ENCODE measurements around the gene PLCG2. TPM values are rescaled to one million over a fixed set of nuclear protein-coding genes. Genes with fewer than 3 reads are reported as not detected.
"Not testable (repeated sequence)": the region's sequence is repeated elsewhere in the genome, so short reads cannot be mapped to it uniquely, and the experiment has no call there.

PLCG2 gene
- total RNA-seq, 1 experiment from 2014 or later, result 42.4 TPM

DNA sequence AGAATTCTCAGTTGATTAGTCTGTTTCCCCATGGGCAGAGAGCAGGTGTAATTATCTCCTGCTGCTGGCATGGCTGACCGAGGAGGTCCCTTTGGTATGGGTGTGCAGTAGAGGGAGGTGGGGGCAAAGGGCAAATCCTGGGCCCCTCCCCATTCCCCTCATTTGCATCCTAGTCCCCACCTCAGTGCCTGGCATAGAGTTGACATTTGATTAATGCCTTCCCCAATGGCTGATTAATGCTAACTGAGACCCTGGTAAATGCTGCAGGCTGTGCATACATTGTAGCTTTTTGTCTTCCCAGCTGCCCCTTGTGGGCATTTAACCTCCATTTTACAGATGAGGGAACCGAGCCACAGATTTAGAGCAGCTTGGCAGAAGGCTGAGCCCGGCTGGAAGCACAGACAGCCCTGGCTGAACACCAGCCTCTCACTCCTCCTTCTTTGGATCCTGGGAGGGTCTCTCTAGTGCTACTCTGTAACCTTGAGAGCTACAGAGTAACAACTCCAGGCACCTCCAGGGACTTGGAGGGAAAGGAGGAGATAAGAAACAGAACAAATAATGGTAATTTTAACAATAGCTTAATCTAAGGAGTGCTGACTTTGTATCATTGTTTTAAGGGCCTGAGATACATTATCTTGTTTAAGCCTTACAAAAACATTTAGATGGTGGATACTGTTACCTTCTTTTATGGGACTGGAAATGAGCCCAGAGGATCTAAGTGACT is 5.1 kb downstream of the PLCG2 start:
- in situ Hi-C loops (cut with HindIII; ENCODE audit: low sequenced_read_pairs), result no loop called here
- no peak for DNase-seq (ENCODE audit: low spot score)

- no peak for DNase-seq (ENCODE audit: low spot score)
- in situ Hi-C loops (cut with HindIII; ENCODE audit: low sequenced_read_pairs), result no loop called here
Observed at GRCh38 chr16:81785138-81785924, 6.2 kb downstream of the PLCG2 start.

DNA sequence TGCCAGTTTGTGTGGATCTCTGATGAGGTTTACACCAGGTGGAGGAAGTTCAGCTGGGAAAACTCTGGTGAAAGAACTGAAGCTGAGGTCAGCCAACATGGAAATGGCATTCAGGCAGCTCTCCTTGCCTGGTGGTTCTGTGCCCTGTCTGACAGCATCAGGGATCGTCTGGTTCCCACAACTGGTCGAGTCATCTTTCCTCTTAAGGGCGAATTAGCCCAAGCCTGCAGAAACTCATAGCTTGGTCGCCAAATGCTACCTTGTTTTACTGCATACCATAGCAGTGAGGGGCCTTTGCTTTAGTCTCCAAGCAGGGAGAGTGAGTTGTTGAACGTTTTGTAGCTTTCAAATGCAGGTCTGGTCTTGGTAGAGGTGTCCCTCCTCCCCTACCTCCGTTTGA is 7.2 kb downstream of the PLCG2 start:
- no peak for DNase-seq (ENCODE audit: low spot score)
- in situ Hi-C loops (cut with HindIII; ENCODE audit: low sequenced_read_pairs), result no loop called here

GRCh38 chr16:81786868-81787267 is 7.8 kb downstream of the PLCG2 start:
- in situ Hi-C loops (cut with HindIII; ENCODE audit: low sequenced_read_pairs), result no loop called here
- DNase-seq (ENCODE audit: low spot score), result no peak

GRCh38 chr16:81787659-81788058 is 8.6 kb downstream of the PLCG2 start:
- DNase-seq (ENCODE audit: low spot score), result no peak
- in situ Hi-C loops (cut with HindIII; ENCODE audit: low sequenced_read_pairs), result no loop called here

DNA sequence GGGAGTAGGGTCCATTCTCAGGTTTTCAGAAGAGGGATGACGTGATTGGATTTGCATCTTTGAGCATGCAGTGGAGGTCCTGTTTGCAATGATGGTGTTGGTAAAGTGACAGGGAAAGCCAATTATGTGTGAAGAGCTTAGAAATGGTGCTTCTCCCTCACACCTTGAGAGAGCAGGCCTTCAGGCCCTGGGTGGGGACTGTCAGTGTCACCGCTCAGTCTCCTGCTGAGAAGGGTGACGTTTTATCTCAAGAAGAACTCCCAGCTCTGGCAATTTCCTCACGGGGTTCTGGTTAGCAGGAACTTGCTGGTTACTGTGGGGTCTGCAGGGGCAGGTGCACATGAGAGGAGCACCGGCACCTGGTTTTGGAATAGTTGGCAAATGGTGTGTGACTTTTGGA is 11.2 kb downstream of the PLCG2 start:
- in situ Hi-C loops (cut with HindIII; ENCODE audit: low sequenced_read_pairs), result no loop called here
- DNase-seq (ENCODE audit: low spot score), result no peak

DNA sequence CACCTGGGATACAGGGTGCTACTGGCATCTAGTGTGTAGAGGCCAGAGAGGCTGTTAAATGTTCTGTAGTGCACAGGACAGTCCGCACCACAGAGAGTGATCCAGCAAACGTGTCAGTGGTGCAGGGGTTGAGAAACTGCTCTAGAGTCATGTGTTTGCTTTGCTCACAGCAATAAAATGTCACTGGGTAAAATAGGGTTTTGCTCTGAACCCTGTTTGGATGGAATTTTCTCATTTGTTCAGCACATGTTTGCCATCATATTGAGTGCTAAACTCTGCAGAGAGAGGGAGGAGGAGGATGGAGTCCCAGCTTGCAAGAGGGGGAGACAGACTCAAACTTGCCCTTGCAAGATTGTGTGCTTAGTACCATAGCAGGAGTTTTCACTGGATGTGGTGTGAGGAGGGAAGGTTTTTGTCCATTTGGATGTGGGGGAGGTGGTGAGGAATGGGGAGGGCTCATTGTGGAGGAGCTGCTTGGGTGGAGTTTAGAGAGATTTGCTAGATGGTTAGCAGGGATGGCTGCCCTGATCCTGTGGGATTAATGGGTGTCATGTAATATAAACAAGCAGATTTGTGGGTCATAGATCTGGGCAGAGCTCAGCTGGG is 11.8 kb downstream of the PLCG2 start:
- in situ Hi-C loops (cut with HindIII; ENCODE audit: low sequenced_read_pairs), result no loop called here
- DNase-seq (ENCODE audit: low spot score), result no peak

DNA sequence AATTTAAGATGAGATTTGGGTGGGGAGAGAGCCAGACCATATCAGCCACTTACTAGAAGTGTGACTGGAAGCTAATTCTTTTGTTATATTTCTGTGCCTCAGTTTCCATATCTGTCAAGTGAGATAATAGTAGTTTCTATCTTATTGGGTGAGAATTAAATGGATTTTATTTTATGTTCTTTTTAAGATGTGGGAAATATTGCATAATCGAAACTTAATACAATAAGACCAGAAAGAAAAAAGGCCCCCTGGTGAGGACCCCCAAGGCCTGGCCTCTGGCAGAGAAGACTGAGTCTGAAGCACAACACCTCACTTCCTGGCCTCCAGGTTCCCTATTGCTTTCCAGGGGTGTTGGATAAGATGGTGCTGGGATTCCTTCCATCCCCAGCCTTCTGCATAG is 13.7 kb downstream of the PLCG2 start:
- no peak for DNase-seq (ENCODE audit: low spot score)
- in situ Hi-C loops (cut with HindIII; ENCODE audit: low sequenced_read_pairs), result no loop called here

DNA sequence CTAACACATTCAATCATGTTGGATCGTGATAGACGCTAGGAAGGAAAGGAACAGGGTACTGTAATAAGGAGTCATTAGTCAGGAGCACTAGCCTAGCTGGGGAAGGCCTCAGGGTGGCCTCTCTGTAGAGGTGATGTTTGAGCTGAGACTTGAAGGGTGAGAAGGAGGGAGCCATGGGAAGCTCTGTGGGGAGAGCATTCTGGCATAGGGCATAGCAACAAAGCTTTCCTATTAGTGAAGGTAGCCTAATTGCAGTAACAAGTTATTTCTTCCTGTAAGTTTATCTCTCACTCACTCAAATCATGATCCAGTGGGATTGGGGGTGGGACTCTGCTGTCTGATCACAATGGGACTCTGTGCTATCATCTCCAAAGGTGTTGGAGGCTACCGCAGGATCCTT is 16.1 kb downstream of the PLCG2 start:
- in situ Hi-C loops (cut with HindIII; ENCODE audit: low sequenced_read_pairs), result no loop called here

GRCh38 chr16:81796035-81796434 is 16.9 kb downstream of the PLCG2 start:
- no peak for DNase-seq (ENCODE audit: low spot score)
- in situ Hi-C loops (cut with HindIII; ENCODE audit: low sequenced_read_pairs), result no loop called here

More for the DNA sequence above, 16.1 kb downstream of the PLCG2 start:
- no peak for DNase-seq (ENCODE audit: low spot score)

DNA sequence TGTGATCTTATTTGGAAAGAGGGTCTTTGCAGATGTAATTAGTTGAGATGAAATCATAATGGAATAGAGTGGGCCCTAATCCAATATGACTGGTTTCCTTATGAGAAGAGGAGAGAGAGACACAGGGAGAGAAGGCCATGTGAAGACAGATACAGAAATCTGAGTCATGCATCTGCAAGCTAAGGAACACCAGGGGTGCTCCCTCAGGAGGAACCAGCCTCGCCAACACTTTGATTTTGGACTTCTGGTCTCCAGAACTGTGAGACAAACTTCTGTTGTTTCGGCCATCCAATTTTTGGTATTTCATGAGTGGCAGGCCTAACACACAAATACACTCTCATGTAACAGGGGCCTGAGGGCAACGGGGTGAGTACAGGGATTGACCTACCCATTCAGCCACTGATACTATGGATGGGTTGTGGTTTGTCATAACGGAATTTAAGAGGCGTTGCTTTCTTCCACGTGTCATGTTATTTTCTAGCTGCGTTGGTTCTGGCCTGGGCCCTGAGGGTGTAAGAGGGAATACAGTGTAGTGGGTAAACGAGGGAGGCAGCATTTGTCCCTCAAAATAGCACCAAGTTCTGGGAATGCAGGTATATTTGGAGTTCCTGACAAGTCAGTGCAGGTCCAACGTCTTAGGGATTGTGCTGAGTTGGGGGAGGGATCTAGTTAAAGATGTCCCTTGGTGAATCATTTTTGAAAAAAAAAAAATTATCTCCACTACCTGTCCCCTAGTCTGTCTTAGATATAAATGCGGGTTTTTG is 17.7 kb downstream of the PLCG2 start:
- in situ Hi-C loops (cut with HindIII; ENCODE audit: low sequenced_read_pairs), result no loop called here
- no peak for DNase-seq (ENCODE audit: low spot score)

- no peak for DNase-seq (ENCODE audit: low spot score)
- in situ Hi-C loops (cut with HindIII; ENCODE audit: low sequenced_read_pairs), result no loop called here
Observed at GRCh38 chr16:81797443-81797842, 18.4 kb downstream of the PLCG2 start.

DNA sequence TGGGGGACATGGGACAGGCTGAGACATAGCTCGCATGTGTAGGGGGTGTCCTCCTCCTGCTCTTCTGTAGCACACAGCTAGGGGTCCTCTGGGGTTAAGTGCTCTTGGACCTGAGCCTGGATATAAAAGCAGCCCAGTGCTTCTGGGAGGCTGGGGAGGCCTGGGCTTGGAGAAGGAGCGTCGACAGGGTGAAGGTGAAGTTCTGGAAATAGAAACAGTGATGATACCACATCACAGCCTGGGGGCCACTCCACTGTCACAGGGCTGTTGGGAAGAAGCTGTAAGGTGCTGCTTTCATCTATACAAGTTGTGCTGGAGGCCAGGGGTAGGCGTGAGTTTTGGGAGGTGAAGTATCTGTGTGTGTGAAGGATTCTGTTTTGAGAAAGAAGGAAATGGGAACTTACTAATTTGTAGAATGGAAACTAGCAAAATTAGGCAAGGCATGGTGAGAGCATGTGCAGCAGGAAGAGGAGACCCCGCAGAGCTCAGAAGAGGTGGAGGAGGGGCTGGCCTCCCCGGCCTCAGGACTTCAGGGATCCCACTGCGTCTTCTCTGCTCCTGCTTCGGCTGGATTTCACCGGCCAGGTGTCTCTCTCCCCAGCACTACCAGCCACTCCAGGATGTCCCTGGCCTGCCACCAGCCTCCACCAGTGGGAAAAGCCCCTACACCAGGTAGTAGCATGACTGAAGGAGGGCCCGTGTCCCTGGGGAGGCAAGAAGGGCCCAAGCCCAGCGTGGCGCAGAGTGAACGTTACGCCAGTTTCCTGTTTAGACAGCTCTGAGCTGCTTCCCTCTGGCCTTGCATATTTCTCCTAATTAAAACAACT is 19.4 kb downstream of the PLCG2 start:
- DNase-seq (ENCODE audit: low spot score), result no peak
- in situ Hi-C loops (cut with HindIII; ENCODE audit: low sequenced_read_pairs), result no loop called here

DNA sequence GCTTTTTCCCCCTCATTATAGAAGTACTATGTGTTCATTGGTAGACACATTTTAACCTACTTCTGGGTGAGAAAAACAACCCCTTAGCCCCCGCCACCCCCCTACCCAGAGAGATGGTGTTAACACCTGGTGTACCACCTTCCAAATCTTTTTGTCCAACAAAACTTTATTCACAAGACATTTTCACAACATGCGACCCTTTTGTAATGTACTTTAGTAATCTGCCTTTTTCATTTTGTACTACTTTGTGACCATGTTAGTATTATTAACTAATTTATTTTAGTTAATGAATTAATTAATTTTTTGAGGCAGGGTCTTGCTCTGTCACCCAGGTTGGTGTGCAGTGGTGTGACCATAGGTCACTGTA is 20.0 kb downstream of the PLCG2 start:
- in situ Hi-C loops (cut with HindIII; ENCODE audit: low sequenced_read_pairs), result no loop called here
- no peak for DNase-seq (ENCODE audit: low spot score)

DNA sequence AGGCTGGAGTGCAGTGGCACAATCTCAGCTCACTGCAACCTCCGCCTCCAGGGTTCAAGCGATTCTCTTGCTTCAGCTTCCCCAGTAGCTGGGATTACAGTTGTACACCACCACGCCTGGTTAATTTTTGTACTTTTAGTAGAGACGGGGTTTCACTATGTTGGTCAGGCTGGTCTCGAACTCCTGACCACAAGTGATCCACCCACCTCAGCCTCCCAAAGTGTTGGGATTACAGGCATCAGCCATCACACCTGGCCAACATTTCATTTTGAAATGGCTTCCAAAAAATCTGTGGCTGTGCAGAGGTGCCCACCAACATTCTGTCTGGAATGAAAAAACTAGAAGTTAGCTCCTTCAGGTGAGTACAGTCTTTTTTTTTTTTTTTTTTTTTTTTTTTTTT is 22.6 kb downstream of the PLCG2 start:
- DNase-seq (ENCODE audit: low spot score), result not testable (repeated sequence)
- in situ Hi-C loops (cut with HindIII; ENCODE audit: low sequenced_read_pairs), result loop anchor here (10.0 kb wide), 1 partner anchor 53 kb away; no protein-coding TSS in a partner anchor

DNA sequence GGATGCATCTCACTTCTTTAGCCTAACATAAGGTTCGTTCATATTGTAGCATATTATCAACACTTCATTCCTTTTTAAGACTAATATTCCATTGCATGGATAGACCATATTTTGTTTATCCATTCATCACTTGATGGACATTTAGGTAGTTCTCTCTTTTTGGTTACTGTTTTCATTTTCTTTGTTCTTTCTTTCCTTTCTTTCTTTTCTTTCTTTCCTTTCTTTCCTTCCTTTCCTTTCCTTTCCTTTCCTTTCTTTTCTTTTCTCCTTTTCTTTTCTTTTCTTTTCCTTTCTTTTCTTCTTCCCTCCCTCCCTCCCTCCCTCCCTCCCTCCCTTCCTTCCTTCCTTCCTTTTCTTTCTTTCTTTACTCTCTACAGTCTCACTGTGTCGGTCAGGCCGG is 24.2 kb downstream of the PLCG2 start:
- in situ Hi-C loops (cut with HindIII; ENCODE audit: low sequenced_read_pairs), result loop anchor here (10.0 kb wide), 1 partner anchor 51 kb away; no protein-coding TSS in a partner anchor
- no peak for DNase-seq (ENCODE audit: low spot score)

DNA sequence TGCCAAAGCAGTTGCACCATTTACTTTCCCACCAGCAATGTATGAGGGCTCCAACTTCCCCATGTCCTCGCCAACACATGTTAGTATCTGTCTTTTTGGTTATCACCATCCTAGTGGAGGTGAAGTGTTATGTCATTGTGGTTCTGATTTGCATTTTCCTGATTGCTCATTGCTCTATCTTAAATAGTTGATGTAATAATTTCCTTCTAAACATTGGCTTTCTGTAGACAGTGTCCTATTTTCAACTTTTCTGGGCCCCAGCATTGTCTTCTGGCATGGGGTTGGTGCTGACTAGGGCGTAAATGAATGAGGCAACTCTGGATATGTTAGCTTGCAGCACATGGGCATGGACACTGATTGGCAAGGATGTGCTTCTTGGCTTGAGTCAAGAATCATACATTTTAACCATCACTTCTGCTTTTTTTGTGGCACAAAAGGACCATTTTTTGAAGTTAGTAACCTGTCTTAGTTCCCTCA is 25.1 kb downstream of the PLCG2 start:
- in situ Hi-C loops (cut with HindIII; ENCODE audit: low sequenced_read_pairs), result loop anchor here (10.0 kb wide), 1 partner anchor 51 kb away; no protein-coding TSS in a partner anchor
- no peak for DNase-seq (ENCODE audit: low spot score)

GRCh38 chr16:81806696-81807095 is 27.6 kb downstream of the PLCG2 start:
- in situ Hi-C loops (cut with HindIII; ENCODE audit: low sequenced_read_pairs), result loop anchor here (10.0 kb wide), 1 partner anchor 48 kb away; no protein-coding TSS in a partner anchor
- DNase-seq (ENCODE audit: low spot score), result no peak

Measured in G401 (cell line).